Measurements from ENCODE around the gene ARID3A. TPM values are rescaled to one million over a fixed set of nuclear protein-coding genes. Genes with fewer than 3 reads are reported as not detected.
"Not testable (repeated sequence)": the region's sequence is repeated elsewhere in the genome, so short reads cannot be mapped to it uniquely, and the experiment has no call there.

Gene ARID3A
- 1 to 10 TPM; 1.8 to 9.9 (median 7.8) TPM for total RNA-seq

DNA sequence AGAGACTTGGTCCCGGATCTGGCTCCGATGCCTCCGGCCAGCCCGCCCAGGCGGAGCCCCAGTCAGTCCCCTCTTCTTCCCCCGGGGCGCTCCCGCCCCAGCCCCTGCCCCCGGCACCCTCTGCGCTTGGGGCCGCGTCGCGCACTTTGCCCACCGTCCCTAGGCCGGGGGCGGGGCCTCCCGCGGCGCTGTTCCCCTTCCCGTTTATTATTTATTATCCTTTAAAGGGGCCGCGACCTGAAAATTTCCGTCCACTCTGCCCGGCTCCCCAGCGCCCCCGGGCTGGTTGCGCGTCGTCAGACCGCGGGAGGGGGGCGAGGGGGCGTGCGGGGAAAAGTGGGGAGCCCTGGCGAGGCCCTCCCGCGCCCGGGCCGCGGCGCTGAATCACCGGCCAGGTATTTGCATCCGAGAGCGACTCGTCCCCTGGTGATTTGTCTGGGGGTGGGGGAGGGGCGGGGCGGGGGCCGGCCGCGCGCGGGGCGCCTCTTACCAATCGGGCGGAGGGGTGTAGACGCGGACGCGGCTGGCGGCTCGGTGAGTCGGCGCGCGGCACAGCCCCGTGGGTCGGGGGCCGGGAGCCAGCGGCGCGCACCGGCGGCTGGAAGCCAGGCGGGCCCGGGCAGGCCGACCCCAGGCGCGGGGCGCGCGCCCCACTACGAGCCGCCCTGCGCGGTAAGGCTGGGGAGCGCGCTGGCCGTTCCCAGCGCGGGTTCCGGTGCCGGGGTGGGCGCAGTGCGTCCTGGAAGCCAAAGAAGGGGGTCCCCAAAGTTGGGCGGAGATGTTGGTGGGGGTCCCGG is at the start of gene ARID3A:
TSS of gene ARID3A (plus strand) at position 510 of the 797 bp plus-strand sequence. CDS start 3,494 bp downstream, outside the sequence.
- peak in 3 of 5 experiments; percentile 2 to 18 (median 16) for TF ChIP-seq CTCF (IDR thresholded peaks at IDR 0.05 in 4 of 5, conservative IDR thresholded peaks at IDR 0.05 in 1 of 5)
- TF ChIP-seq POLR2A (IDR thresholded peaks at IDR 0.05): peak; percentile 59 to 87
- no peaks in the 10 kb centered on the region for H3K9me3 ChIP-seq
- H3K27ac ChIP-seq: peak within 1 kb of the TSS; percentile 81 to 91 (median 86)
- peaks cover 8% of the 10 kb centered on the region in 3 donors for H3K27me3 ChIP-seq
- peak within 1 kb of the TSS; percentile 86 to 96 (median 93) for H3K4me3 ChIP-seq
- ATAC-seq (peak; percentile 83 to 85), DNase-seq (peak; percentile 61 to 63)
- intact Hi-C loops (cut with DNase I; ENCODE audit: low total_unique reads) (loop anchor here (1.0 to 10.0 kb wide), 4 partner anchors 10 to 267 kb away; partner anchors contain the start of genes RNF126 and WDR18), in situ Hi-C loops (cut with MboI; ENCODE audit: low sequenced_read_pairs in 4 of 4) (loop anchor here in 1 of 4 donors (10.0 kb wide), 1 partner anchor 151 kb away; no protein-coding TSS in a partner anchor)
- peaks cover 5 to 19% of the 10 kb centered on the region in 2 donors for H3K4me1 ChIP-seq
- H3K36me3 ChIP-seq: no peaks in the 10 kb centered on the region

DNA sequence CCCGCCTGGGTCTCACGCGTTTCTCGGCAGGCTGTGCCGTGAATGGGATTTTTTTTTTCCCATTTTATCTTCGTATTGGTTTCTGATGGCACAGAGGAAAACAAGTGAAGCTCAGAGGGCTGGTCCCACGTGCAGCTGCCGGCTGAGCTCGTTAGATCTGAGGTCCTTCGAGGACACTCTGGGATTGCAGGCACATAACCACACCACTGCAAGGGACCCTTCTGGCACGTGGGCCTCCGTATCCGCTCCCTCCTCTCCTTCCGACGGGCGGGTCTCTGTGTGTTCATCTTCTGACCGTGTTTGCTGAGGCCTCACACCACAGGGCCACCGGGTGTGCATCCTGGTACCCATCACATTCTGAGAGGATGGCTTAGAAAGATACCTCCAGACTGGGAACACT is 49.7 kb upstream of the ARID3A start:
- ATAC-seq (no peak), DNase-seq (no peak)
- no peaks in the 10 kb centered on the region for H3K27me3 ChIP-seq

DNA sequence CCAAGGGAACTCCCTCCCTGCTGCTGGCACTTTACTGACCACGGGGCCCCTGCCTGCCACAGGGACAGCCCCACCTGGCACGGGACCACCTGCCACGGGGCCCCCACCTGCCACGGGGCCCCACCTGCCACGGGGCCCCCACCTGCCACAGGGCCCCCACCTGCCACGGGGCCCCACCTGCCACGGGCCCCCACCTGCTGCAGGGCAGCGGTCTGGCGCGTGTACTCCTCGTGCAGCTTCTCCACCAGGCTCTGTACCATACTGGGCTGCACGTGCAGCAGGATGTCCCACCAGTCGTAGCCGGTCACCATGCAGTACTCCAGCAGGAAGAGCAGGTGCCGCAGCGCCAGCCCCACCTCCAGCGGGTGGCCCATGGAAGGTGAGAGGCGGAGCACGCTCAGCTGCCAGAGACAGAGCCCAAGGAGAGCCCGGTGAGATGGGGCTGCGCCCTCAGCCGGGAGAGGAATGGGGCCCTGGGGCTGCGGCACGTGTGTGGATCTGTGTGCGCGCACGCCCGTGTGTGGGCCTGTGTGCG is 49.0 kb upstream of the ARID3A start:
- H3K36me3 ChIP-seq: peaks cover 0 to 42% of the 10 kb centered on the region in 2 donors
- no peak for TF ChIP-seq CTCF (IDR thresholded peaks at IDR 0.05 in 4 of 5, conservative IDR thresholded peaks at IDR 0.05 in 1 of 5)
- TF ChIP-seq POLR2A (IDR thresholded peaks at IDR 0.05): no peak
- no peak for DNase-seq
- H3K4me3 ChIP-seq: no peak overlapping the region
- no peaks in the 10 kb centered on the region for H3K27me3 ChIP-seq
- no peak overlapping the region for H3K27ac ChIP-seq
- in situ Hi-C loops (cut with MboI; ENCODE audit: low sequenced_read_pairs in 4 of 4): no loop called here
- no peaks in the 10 kb centered on the region for H3K9me3 ChIP-seq
- ATAC-seq: no peak
- H3K4me1 ChIP-seq: no peaks in the 10 kb centered on the region
- intact Hi-C loops (cut with DNase I; ENCODE audit: low total_unique reads): no loop called here

More for the DNA sequence above, 49.7 kb upstream of the ARID3A start:
- no peaks in the 10 kb centered on the region for H3K4me1 ChIP-seq
- no peaks in the 10 kb centered on the region for H3K9me3 ChIP-seq
- H3K36me3 ChIP-seq: peaks cover 0 to 35% of the 10 kb centered on the region in 2 donors
- no peak overlapping the region for H3K4me3 ChIP-seq
- TF ChIP-seq POLR2A (IDR thresholded peaks at IDR 0.05): no peak
- no peak for TF ChIP-seq CTCF (IDR thresholded peaks at IDR 0.05 in 4 of 5, conservative IDR thresholded peaks at IDR 0.05 in 1 of 5)
- intact Hi-C loops (cut with DNase I; ENCODE audit: low total_unique reads): no loop called here
- in situ Hi-C loops (cut with MboI; ENCODE audit: low sequenced_read_pairs in 4 of 4): no loop called here
- H3K27ac ChIP-seq: no peak overlapping the region

DNA sequence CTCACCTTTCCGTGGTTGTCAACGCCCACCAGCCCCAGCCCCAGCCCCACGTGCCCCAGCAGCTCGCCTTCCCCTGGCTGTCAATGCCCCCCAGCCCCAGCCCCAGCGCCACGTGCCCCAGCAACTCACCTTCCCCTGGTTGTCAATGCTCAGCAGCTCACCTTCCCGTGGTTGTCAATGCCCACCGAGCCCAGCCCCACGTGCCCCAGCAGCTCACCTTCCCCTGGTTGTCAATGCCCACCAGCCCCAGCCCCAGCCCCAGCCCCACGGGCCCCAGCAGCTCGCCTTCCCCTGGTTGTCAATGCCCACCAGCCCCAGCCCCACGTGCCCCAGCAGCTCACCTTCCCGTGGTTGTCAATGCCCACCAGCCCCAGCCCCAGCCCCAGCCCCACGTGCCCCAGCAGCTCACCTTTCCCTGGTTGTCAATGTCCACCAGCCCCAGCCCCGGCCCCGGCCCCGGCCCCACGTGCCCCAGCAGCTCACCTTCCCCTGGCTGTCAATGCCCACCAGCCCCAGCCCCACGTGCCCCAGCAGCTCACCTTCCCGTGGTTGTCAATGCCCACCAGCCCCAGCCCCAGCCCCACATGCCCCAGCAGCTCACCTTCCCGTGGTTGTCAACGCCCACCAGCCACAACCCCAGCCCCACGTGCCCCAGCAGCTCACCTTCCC is 47.7 kb upstream of the ARID3A start:
- not testable (repeated sequence) for H3K27ac ChIP-seq

GRCh38 chr19:878751-879561 is 46.9 kb upstream of the ARID3A start:
- H3K27ac ChIP-seq; H3K9me3 ChIP-seq; in situ Hi-C loops (cut with MboI; ENCODE audit: low sequenced_read_pairs in 4 of 4); H3K27me3 ChIP-seq; H3K4me1 ChIP-seq; intact Hi-C loops (cut with DNase I; ENCODE audit: low total_unique reads); DNase-seq; ATAC-seq; H3K4me3 ChIP-seq: not testable (repeated sequence)
- H3K36me3 ChIP-seq: peaks cover 0 to 46% of the 10 kb centered on the region in 2 donors

More for the DNA sequence above, 47.7 kb upstream of the ARID3A start:
- H3K4me1 ChIP-seq; DNase-seq; H3K9me3 ChIP-seq; in situ Hi-C loops (cut with MboI; ENCODE audit: low sequenced_read_pairs in 4 of 4); H3K27me3 ChIP-seq; H3K4me3 ChIP-seq; intact Hi-C loops (cut with DNase I; ENCODE audit: low total_unique reads); ATAC-seq: not testable (repeated sequence)
- peaks cover 0 to 48% of the 10 kb centered on the region in 2 donors for H3K36me3 ChIP-seq

Measured in gastrocnemius medialis (tissue), 4 donors.